Esophagus (tissue), 2 donors: ENCODE results near the gene MED20. TPM values are rescaled to one million over a fixed set of nuclear protein-coding genes. Genes with fewer than 3 reads are reported as not detected.
"Not testable (repeated sequence)": the region's sequence is repeated elsewhere in the genome, so short reads cannot be mapped to it uniquely, and the experiment has no call there.

Experiments
- H3K27ac ChIP-seq, 2 donors: one replicate each; pipeline ENCODE4 v1.5.1; 2013; ENCODE audit warnings: low read depth in 2 of 2, mild to moderate bottlenecking in 2 of 2, inconsistent platforms in 1 of 2, low read length in 1 of 2, moderate library complexity in 1 of 2
- H3K27me3 ChIP-seq, 2 donors: one replicate each; pipeline ENCODE4 v1.6.1; 2013; ENCODE audit warnings: low read length in 2 of 2, control low read depth in 1 of 2, mild to moderate bottlenecking in 1 of 2; ENCODE audit not compliant: insufficient read depth in 2 of 2, control insufficient read depth in 1 of 2
- H3K36me3 ChIP-seq, 2 donors: one replicate each; pipeline ENCODE4 v1.6.1; 2013; ENCODE audit warnings: low read length in 1 of 2; ENCODE audit not compliant: control insufficient read depth in 2 of 2, insufficient read depth in 2 of 2
- H3K4me1 ChIP-seq, 2 donors: one replicate each; pipeline ENCODE4 v1.6.1; 2013; ENCODE audit warnings: low read length in 1 of 2; ENCODE audit not compliant: control insufficient read depth in 2 of 2, insufficient read depth in 2 of 2
- H3K4me3 ChIP-seq, 2 donors: one replicate each; pipeline ENCODE4 v1.5.1; 2013; ENCODE audit warnings: low read length in 2 of 2, mild to moderate bottlenecking in 2 of 2, low read depth in 1 of 2, moderate library complexity in 1 of 2
- H3K9me3 ChIP-seq, 2 donors: one replicate each; pipeline ENCODE4 v1.6.1; 2013; ENCODE audit warnings: mild to moderate bottlenecking in 2 of 2, low read depth in 1 of 2, low read length in 1 of 2, moderate library complexity in 1 of 2; ENCODE audit not compliant: control insufficient read depth in 2 of 2, insufficient read depth in 1 of 2
- WGBS, 2 donors: extraction: QIAGEN DNeasy Blood & Tissue Kit; methylation state at CpG; one replicate each; pipeline ENCODE4 v1.1.7; 2013; 5-methylcytosine and 5-hydroxymethylcytosine counted together
- polyA plus RNA-seq, 2 donors: library from polyadenylated mRNA; stranded (reverse); fragments of 200-250 nt; gene quantifications; one replicate each; pipeline ENCODE4 v1.2.3, GENCODE V29; 2013
- donor health status: healthy with polysubstance abuse.
- donor health status: Bipolar disorder and iron deficiency.

MED20 gene
- polyA plus RNA-seq, 2 donors: 7.1 to 8.0 TPM

DNA sequence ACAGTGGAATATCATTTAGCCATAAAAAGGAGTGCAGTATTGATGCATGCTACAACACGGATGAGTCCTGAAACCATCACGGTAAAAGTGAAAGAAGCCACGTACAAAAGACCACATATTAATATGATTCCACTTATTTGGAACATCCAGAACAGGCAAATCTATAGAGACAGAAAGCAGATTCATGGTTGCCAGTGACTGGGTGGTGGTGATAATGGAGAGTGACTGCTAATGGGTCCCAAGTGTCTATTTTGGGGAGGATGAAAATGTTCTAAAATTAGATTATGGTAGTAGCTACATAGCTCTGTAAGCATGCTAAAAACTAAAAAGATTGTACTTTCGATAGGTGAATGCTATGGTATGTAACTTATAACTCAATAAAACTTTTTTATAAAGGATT is 39.1 kb upstream of the MED20 start:
- Histone ChIP-seq H3K27ac (no peak overlapping the region), H3K9me3 (no peaks in the 10 kb centered on the region), H3K36me3 (no peaks in the 10 kb centered on the region), H3K4me1 (peaks cover 0 to 2% of the 10 kb centered on the region in 2 donors), H3K27me3 (no peaks in the 10 kb centered on the region), H3K4me3 (no peak overlapping the region)
- 93 to 95% methylated on average over 4 of the region's 4 CpGs for WGBS, 2 donors

DNA sequence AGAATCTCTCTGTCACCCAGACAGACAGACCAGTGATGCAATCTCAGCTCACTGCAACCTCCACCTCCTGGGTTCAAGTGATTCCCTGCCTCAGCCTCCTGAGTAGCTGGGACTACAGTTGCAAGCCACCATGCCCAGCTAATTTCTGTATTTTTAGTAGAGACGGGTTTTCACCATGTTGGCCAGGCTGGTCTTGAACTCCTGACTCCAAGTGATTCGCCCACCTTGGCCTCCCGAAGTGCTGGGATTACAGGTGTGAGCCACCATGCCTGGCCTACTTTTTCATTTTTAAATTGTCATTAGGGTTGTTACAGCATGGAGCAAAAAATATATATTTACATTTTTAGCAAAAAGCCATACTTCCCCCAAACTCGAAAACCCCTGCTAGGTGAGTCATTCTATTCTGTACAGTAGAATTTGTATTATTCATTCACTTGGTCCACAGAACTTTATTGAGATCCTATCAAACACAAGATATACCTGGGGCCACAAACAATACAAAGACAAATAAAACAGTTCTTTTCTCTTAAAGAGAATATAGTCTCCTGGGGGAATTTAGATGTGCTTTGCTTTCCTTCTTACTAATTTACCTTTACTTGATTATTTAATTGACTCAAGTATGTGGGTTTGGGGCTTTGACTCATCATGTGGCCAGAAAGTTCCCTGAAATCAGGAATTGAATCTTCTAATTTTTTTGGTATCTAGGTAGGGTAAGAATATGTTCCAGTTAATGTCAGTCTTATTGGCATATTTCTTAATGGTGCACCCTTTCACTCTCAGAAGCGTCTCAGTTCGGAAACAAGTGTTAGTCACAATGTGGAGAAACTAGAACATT is 37.3 kb upstream of the MED20 start:
- Histone ChIP-seq H3K27me3 (no peaks in the 10 kb centered on the region), H3K4me1 (no peaks in the 10 kb centered on the region), H3K9me3 (no peaks in the 10 kb centered on the region), H3K4me3 (no peak overlapping the region), H3K36me3 (no peaks in the 10 kb centered on the region), H3K27ac (no peak overlapping the region)
- WGBS, 2 donors: 80 to 91% methylated on average over 6 of the region's 6 CpGs

DNA sequence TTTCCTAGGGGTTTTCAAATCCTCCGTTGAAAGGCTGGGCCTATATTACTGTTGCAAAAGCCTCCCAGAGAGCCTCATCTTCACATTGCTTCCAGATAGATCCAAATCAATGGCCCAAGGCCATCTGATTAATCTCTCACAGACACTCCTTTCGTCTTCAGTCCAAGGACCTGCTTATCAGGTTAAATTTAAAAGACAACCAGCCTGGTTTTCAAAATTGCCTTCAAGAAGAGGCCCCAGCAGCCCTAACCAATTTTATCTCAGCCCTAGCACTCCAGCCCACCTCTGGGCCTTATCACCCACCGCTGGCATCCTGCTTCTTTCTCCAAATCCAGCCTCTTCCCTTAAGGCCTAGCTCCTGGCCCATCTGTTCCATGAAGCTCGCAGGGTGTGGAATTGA is 36.2 kb upstream of the MED20 start:
- WGBS, 2 donors: 69 to 72% methylated on average over 4 of the region's 4 CpGs
- no peak overlapping the region for H3K4me3 ChIP-seq
- no peak overlapping the region for H3K27ac ChIP-seq
- H3K27me3 ChIP-seq: no peaks in the 10 kb centered on the region
- H3K4me1 ChIP-seq: no peaks in the 10 kb centered on the region
- H3K36me3 ChIP-seq: no peaks in the 10 kb centered on the region
- no peaks in the 10 kb centered on the region for H3K9me3 ChIP-seq

DNA sequence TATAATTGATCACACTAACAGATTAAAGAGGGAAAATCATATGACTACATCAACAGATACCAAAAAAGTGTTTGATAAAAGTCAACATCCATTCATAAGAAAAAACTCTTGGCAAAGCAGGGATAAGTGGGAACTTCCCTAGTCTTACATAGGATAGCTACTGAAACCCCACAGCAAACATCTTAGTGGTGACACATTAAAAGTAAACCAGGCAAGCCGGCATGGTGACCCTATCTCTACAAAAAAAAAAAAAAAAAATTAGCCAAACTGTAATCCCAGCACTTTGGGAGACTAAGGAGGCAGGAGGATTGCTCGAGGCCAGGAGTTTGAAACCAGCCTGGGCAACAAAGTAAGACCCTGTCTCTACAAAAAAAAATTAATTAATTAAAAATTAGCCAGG is 34.5 kb upstream of the MED20 start:
- Histone ChIP-seq H3K36me3 (no peaks in the 10 kb centered on the region), H3K9me3 (no peaks in the 10 kb centered on the region), H3K4me1 (no peaks in the 10 kb centered on the region), H3K27me3 (no peaks in the 10 kb centered on the region), H3K27ac (no peak overlapping the region), H3K4me3 (no peak overlapping the region)
- WGBS, 2 donors: 80 to 81% methylated on average over 2 of the region's 2 CpGs

DNA sequence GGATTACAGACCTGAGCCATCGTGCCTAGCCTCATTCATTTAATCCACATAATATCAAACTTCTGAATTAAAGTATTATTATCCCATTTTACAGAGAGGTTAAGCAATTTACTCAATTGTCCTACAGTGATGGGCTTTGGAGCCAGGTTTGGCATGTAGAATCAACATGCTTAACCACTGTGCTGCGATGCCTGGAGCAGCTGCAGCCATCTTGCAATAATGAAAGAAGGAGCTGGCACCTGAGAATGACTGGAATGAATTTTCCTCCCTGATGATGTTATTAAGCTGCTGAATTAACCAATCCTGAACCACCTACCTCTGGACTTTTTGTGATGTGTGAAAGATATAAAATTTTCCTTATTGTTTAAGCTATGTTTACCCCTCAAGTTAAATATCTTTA is 33.7 kb upstream of the MED20 start:
- 93 to 95% methylated on average over 2 of the region's 2 CpGs for WGBS, 2 donors
- H3K4me1 ChIP-seq: no peaks in the 10 kb centered on the region
- no peak overlapping the region for H3K4me3 ChIP-seq
- H3K36me3 ChIP-seq: no peaks in the 10 kb centered on the region
- H3K27me3 ChIP-seq: no peaks in the 10 kb centered on the region
- no peak overlapping the region for H3K27ac ChIP-seq
- no peaks in the 10 kb centered on the region for H3K9me3 ChIP-seq

DNA sequence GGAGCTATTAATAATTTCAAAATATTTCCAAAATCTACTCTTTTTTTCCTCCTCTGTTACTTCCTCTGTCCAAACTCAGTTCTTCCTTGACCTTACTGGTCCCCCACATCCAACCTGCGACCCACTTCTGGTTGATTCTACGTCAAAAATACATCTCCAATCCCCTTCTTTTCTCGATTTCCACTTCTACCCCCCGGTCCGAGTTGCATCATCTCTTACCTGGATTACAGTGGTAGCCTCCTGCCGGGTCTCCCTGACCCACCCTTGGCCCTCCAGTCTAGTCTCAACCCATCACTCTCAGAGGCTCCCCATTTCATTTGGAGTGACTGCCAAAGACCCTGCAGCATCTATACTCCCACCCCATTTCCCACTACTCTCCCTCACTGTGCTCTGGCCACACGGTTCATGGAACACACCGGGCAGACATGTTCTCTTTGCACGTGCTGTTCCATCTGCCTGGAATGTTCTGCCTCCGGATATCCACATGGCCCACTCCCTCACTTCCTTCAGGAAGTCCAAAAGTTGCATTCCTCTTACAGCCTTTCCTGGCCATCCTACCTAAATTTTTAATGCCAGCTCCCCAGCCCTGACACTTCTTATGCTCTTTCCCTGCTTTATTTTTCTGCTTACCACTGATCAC is 26.8 kb upstream of the MED20 start:
- no peak overlapping the region for H3K4me3 ChIP-seq
- no peaks in the 10 kb centered on the region for H3K36me3 ChIP-seq
- H3K4me1 ChIP-seq: no peaks in the 10 kb centered on the region
- H3K27ac ChIP-seq: peak overlapping the region in 1 of 2 donors; percentile 15
- 80 to 89% methylated on average over 10 of the region's 10 CpGs for WGBS, 2 donors
- no peaks in the 10 kb centered on the region for H3K27me3 ChIP-seq
- no peaks in the 10 kb centered on the region for H3K9me3 ChIP-seq

DNA sequence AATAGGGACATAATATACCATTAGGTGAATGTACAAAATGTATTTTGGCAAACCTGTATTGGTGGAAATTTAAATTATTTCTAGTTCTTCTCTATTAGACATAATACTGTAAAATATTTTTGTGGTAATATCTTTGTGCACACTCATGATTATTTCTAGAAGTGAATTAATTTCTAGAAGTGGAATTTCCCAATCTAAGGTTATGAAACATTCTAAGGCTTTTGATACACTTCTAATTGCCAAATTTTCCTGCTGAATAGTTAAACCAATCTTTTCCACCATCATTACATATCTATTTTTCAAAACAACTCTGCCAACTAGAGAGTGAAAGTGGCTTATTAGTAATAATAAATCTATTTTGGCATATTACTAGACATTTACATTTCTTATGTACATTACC is 22.5 kb upstream of the MED20 start:
- no peak overlapping the region for H3K4me3 ChIP-seq
- H3K36me3 ChIP-seq: no peaks in the 10 kb centered on the region
- H3K4me1 ChIP-seq: peaks cover 5 to 17% of the 10 kb centered on the region in 2 donors
- H3K27me3 ChIP-seq: no peaks in the 10 kb centered on the region
- no peak overlapping the region for H3K27ac ChIP-seq
- no peaks in the 10 kb centered on the region for H3K9me3 ChIP-seq

DNA sequence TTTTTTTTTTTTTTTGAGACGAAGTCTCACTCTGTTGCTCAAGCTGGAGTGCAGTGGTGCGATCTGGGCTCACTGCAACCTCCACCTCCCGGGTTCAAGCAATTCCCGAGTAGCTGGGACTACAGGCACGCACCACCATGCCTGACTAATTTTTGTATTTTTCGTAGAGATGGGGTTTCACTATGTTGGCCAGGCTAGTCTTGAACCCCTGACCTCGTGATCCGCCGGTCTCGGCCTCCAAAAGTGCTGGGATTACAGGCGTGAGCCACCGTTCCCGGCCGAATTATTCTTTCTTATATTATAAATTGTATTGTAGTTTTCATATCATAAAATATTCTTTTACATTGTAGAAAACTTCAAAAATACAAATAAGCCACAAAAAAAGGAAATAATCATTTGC is 21.9 kb upstream of the MED20 start:
- WGBS, 2 donors: 92 to 95% methylated on average over 14 of the region's 14 CpGs
- H3K4me1 ChIP-seq: peaks cover 5 to 19% of the 10 kb centered on the region in 2 donors
- not testable (repeated sequence) for H3K36me3 ChIP-seq

DNA sequence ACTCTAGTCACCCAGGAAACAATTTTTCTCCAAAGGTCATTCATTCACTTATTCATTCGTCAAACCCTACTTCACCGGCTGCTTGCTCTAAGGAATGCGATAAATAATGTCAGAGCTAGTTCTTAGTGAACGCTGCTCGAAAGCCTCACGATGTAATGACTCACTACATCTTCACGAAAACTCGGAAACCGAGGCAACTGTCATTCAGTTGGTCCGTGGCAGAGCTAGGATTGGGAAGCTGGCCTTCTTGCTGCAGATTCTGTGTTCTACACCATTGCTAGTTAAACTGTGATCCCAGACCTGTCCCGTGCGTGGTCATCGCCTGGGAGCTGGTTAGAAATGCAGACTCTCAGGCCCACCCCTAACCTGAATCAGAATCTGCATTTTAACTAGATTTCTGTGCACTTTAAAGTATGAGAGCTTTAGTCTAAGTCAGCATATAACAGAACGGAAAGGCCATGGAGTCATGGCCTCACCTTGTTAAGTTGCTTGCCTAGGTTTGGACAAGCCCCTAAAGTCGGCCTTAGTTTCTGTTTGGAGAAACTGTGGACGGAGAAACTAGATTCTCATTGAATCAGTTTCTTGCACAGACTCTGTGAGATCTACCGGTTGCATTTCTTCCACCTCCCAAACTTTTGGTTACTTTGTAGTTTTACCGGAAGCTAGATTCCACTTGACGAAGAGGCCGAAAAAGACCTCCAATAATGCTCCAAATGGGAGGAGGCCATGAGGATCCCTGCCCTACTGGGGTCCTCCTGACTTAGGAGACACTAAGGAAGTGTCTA is 21.3 kb upstream of the MED20 start:
- Histone ChIP-seq H3K9me3 (no peaks in the 10 kb centered on the region), H3K36me3 (no peaks in the 10 kb centered on the region)

More for the DNA sequence above, 21.9 kb upstream of the MED20 start:
- H3K9me3 ChIP-seq, H3K4me3 ChIP-seq, H3K27ac ChIP-seq, H3K27me3 ChIP-seq: not testable (repeated sequence)

More for the DNA sequence above, 21.3 kb upstream of the MED20 start:
- peaks cover 5 to 19% of the 10 kb centered on the region in 2 donors for H3K4me1 ChIP-seq
- H3K27me3 ChIP-seq: no peaks in the 10 kb centered on the region
- H3K4me3 ChIP-seq: peak overlapping the region; percentile 88 to 89
- 35 to 36% methylated on average over 20 of the region's 20 CpGs for WGBS, 2 donors
- peak overlapping the region; percentile 88 to 93 for H3K27ac ChIP-seq
